PC-3 (cell line): ENCODE results near the gene SFI1.

Experiments used
- CTCF ChIP-seq: fragments of 300-600 bp; sonication (generic); conservative IDR thresholded peaks from 2 replicates; pipeline ENCODE4 v1.5.1; 2017; ENCODE audit warnings: antibody characterized with exemption, low read depth, mild to moderate bottlenecking, low read length
- EZH2 ChIP-seq: fragments of 300-600 bp; sonication (generic); IDR thresholded peaks from one replicate; pipeline ENCODE4 v1.6.1; 2017; ENCODE audit warnings: antibody characterized with exemption, mild to moderate bottlenecking, low read length; ENCODE audit not compliant: unreplicated experiment

GRCh38 chr22:31477329-31477728 lies 19.0 kb upstream of the SFI1 start:
- TF ChIP-seq EZH2 (no peak), CTCF (no peak)
